GM12878 (cell line): Measurements from ENCODE around the gene GGPS1. TPM values are rescaled to one million over a fixed set of nuclear protein-coding genes. Genes with fewer than 3 reads are reported as not detected.
A peak's percentile ranks its signal among the peaks of the same experiment; 100 is the strongest.

Experiments
- ATF7 ChIP-seq: fragments of 450-650 bp; IDR thresholded peaks from 2 replicates; pipeline ENCODE4 v1.6.1; 2016; ENCODE audit warnings: low read depth, mild to moderate bottlenecking
- BHLHE40 ChIP-seq, 2 experiments: fragments of 450-650 bp in 1 of 2; IDR thresholded peaks; 2 replicates each; pipeline ENCODE4 v1.6.1; 2011 to 2017; ENCODE audit warnings: low read depth in 2 of 2, borderline replicate concordance in 1 of 2, improper control_type of control experiment in 1 of 2, low read length in 1 of 2, mild to moderate bottlenecking in 1 of 2
- BMI1 ChIP-seq: fragments of 450-650 bp; IDR thresholded peaks from 2 replicates; pipeline ENCODE4 v1.6.1; 2016; ENCODE audit warnings: mild to moderate bottlenecking, moderate library complexity, borderline replicate concordance
- FOXK2 ChIP-seq: fragments of 450-650 bp; IDR thresholded peaks from 2 replicates; pipeline ENCODE4 v1.6.1; 2017; ENCODE audit warnings: mild to moderate bottlenecking, moderate library complexity
- HDAC6 ChIP-seq: fragments of 200-600 bp; sonication (generic); IDR thresholded peaks from one replicate; pipeline ENCODE4 v1.8.0; 2017; ENCODE audit warnings: antibody characterized with exemption; ENCODE audit not compliant: unreplicated experiment
- IRF4 ChIP-seq: IDR thresholded peaks from 2 replicates; pipeline ENCODE4 v1.6.1; 2011; ENCODE audit warnings: low read depth, low read length
- KLF5 ChIP-seq: fragments of 450-650 bp; IDR thresholded peaks from 2 replicates; pipeline ENCODE4 v1.6.1; 2014; ENCODE audit warnings: mild to moderate bottlenecking; ENCODE audit not compliant: partially characterized antibody
- NFIC ChIP-seq: IDR thresholded peaks from 2 replicates; pipeline ENCODE4 v1.6.1; 2012; ENCODE audit warnings: low read depth, mild to moderate bottlenecking, inconsistent platforms, low read length, moderate library complexity
- NFXL1 ChIP-seq: fragments of 450-650 bp; IDR thresholded peaks from 2 replicates; pipeline ENCODE4 v1.6.1; 2017; ENCODE audit warnings: antibody characterized with exemption, mild to moderate bottlenecking, borderline replicate concordance
- PAX5 ChIP-seq: IDR thresholded peaks from 2 replicates; pipeline ENCODE4 v1.6.1; 2011; ENCODE audit warnings: low read depth, low read length, borderline replicate concordance
- PAX8 ChIP-seq: fragments of 450-650 bp; IDR thresholded peaks from 2 replicates; pipeline ENCODE4 v1.6.1; 2017; ENCODE audit warnings: mild to moderate bottlenecking, moderate library complexity
- POLR2AphosphoS5 ChIP-seq: IDR thresholded peaks from 2 replicates; pipeline ENCODE4 v1.6.1; 2011; ENCODE audit warnings: mild to moderate bottlenecking, low read length, inconsistent platforms
- POU2F2 ChIP-seq: IDR thresholded peaks from 3 replicates; pipeline ENCODE4 v1.6.1; 2011; ENCODE audit warnings: low read depth, mild to moderate bottlenecking, low read length, borderline replicate concordance
- STAT3 ChIP-seq: IDR thresholded peaks from 2 replicates; pipeline ENCODE4 v1.6.1; 2011; ENCODE audit warnings: low read depth, low read length, improper control_type of control experiment
- ZBED1 ChIP-seq: IDR thresholded peaks from 2 replicates; pipeline ENCODE4 v1.6.1; 2016; ENCODE audit warnings: borderline replicate concordance
- ZNF622 ChIP-seq: fragments of 450-650 bp; IDR thresholded peaks from 2 replicates; pipeline ENCODE4 v1.6.1; 2017; ENCODE audit warnings: mild to moderate bottlenecking, inconsistent platforms
- polyA plus RNA-seq, 11 experiments: library from polyadenylated mRNA; depleted of rRNA in 4 of 11; unstranded in 6 of 11; stranded (reverse) in 5 of 11; fragments of >200 nt; fragmentation: Nextera tagmentation in 4 of 11; fragmentation: Illumina TruSeq in 1 of 11; extraction: Ambion mirVana in 4 of 11; extraction: Trizol in 1 of 11; gene quantifications; 1 replicate in 1 of 11; 2 replicates in 10 of 11; pipeline versions ENCODE4 v1.2.1 to v1.2.3, GENCODE V29; 2011 to 2016; ENCODE audit warnings: inconsistent platforms in 2 of 11, missing spikeins in 2 of 11, low read depth in 1 of 11
- total RNA-seq, 4 experiments: library from RNA; depleted of rRNA in 3 of 4; stranded (reverse); fragments of >200 nt in 3 of 4; fragmentation: Illumina TruSeq in 1 of 4; extraction: Trizol in 1 of 4; gene quantifications; 2 replicates each; pipeline versions ENCODE4 v1.2.1 to v1.2.3, GENCODE V29; 2013 to 2021
- TF ChIP-seq, protein P1 (sequence below): fragments of 450-650 bp; IDR thresholded peaks from 2 replicates; pipeline ENCODE4 v1.6.1; 2017; ENCODE audit warnings: mild to moderate bottlenecking, moderate library complexity
- TF ChIP-seq, protein P2 (sequence below): IDR thresholded peaks from 2 replicates; pipeline ENCODE4 v1.6.1; 2012; ENCODE audit warnings: low read depth, low read length, improper control_type of control experiment
- TF ChIP-seq, protein P3 (sequence below): fragments of 450-650 bp; IDR thresholded peaks from 2 replicates; pipeline ENCODE4 v1.6.1; 2017; ENCODE audit warnings: mild to moderate bottlenecking, low read depth, inconsistent platforms; ENCODE audit not compliant: poor library complexity, severe bottlenecking
- TF ChIP-seq, protein P4 (sequence below): IDR thresholded peaks from 2 replicates; pipeline ENCODE4 v1.6.1; 2011; ENCODE audit warnings: low read depth, mild to moderate bottlenecking, low read length, moderate library complexity, borderline replicate concordance; ENCODE audit errors: extremely low read depth
- TF ChIP-seq, protein P5 (sequence below): fragments of 150-350 bp; IDR thresholded peaks from 2 replicates; pipeline ENCODE4 v1.6.1; 2014; ENCODE audit warnings: mild to moderate bottlenecking, low read depth, low read length

Gene GGPS1
- total and polyA plus RNA-seq, 10 of the 15 experiments (the other 5 are each of a cell fraction or from before 2014, with no cell fraction given), result 15.1 to 36.0 (median 25.3) TPM

DNA sequence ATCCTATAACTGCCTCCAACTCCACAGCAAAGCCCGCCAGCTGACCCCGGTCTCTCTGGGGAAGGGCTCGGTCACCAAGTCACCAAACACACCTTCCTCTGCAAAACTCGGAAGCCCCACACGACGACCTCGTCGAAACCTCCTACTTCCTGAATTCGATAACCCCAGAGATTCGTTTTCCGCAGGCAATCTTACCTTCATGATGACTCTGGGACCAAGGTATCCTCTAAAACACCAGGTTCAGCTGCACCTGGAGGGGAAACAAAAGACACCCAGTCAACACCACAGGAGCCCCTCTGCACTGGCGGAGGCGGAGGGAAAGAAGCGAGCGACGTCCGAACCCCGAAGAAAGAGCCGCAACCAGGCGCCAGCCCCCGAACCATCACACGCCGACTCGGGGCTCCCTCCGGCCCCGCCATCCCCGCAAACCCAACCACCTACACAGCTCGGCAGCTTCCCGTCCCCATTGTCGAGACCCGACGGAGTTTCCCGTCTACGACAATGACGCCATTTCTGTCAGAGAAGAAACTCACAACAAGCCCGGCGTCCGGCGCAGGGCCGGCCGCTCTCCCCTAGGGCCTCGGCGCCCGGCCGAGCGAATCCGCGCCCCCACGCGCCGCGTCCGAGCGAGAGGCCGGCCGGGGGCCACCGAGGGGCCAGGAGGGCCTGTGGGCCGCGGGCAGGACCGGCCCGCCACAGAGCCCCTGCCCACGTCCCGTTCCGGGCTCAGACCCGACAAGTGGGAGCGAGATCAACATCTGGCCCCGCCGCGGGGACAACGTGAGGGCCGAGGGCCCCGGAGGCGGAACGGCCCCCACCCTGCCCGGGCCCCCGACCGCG is 1.4 kb upstream of the GGPS1 start (continued):
- TF ChIP-seq, protein P1, sequence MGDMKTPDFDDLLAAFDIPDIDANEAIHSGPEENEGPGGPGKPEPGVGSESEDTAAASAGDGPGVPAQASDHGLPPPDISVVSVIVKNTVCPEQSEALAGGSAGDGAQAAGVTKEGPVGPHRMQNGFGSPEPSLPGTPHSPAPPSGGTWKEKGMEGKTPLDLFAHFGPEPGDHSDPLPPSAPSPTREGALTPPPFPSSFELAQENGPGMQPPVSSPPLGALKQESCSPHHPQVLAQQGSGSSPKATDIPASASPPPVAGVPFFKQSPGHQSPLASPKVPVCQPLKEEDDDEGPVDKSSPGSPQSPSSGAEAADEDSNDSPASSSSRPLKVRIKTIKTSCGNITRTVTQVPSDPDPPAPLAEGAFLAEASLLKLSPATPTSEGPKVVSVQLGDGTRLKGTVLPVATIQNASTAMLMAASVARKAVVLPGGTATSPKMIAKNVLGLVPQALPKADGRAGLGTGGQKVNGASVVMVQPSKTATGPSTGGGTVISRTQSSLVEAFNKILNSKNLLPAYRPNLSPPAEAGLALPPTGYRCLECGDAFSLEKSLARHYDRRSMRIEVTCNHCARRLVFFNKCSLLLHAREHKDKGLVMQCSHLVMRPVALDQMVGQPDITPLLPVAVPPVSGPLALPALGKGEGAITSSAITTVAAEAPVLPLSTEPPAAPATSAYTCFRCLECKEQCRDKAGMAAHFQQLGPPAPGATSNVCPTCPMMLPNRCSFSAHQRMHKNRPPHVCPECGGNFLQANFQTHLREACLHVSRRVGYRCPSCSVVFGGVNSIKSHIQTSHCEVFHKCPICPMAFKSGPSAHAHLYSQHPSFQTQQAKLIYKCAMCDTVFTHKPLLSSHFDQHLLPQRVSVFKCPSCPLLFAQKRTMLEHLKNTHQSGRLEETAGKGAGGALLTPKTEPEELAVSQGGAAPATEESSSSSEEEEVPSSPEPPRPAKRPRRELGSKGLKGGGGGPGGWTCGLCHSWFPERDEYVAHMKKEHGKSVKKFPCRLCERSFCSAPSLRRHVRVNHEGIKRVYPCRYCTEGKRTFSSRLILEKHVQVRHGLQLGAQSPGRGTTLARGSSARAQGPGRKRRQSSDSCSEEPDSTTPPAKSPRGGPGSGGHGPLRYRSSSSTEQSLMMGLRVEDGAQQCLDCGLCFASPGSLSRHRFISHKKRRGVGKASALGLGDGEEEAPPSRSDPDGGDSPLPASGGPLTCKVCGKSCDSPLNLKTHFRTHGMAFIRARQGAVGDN, result 0 out of 2 replicates have a peak, but pooled peaks have one; percentile 30
- TF ChIP-seq, protein P2, sequence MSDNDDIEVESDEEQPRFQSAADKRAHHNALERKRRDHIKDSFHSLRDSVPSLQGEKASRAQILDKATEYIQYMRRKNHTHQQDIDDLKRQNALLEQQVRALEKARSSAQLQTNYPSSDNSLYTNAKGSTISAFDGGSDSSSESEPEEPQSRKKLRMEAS, result no peak
- TF ChIP-seq POLR2AphosphoS5 (peak; percentile 40; the same call in 1 of the 2 replicates), ZNF622 (no peak), BMI1 (no peak), HDAC6 (no peak), ZBED1 (no peak), PAX8 (no peak), NFIC (no peak), BHLHE40 (IDR thresholded peaks at IDR 0.05; ENCODE audit: borderline replicate concordance in 1 of 2, low read depth in 2 of 2, low read length in 1 of 2) (peak in 1 of 2 experiments; percentile 32; a peak in 1 of 4 replicates), IRF4 (0 out of 2 replicates have a peak, but pooled peaks have one; percentile 15), STAT3 (no peak), KLF5 (no peak), ATF7 (peak; percentile 41), PAX5 (0 out of 2 replicates have a peak, but pooled peaks have one; percentile 14), POU2F2 (peak; percentile 52; the same call in 1 of the 3 replicates), NFXL1 (no peak), FOXK2 (no peak)
- TF ChIP-seq, protein P3, sequence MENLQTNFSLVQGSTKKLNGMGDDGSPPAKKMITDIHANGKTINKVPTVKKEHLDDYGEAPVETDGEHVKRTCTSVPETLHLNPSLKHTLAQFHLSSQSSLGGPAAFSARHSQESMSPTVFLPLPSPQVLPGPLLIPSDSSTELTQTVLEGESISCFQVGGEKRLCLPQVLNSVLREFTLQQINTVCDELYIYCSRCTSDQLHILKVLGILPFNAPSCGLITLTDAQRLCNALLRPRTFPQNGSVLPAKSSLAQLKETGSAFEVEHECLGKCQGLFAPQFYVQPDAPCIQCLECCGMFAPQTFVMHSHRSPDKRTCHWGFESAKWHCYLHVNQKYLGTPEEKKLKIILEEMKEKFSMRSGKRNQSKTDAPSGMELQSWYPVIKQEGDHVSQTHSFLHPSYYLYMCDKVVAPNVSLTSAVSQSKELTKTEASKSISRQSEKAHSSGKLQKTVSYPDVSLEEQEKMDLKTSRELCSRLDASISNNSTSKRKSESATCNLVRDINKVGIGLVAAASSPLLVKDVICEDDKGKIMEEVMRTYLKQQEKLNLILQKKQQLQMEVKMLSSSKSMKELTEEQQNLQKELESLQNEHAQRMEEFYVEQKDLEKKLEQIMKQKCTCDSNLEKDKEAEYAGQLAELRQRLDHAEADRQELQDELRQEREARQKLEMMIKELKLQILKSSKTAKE, result no peak
- TF ChIP-seq, protein P4, sequence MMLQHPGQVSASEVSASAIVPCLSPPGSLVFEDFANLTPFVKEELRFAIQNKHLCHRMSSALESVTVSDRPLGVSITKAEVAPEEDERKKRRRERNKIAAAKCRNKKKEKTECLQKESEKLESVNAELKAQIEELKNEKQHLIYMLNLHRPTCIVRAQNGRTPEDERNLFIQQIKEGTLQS, result no peak
- TF ChIP-seq, protein P5, sequence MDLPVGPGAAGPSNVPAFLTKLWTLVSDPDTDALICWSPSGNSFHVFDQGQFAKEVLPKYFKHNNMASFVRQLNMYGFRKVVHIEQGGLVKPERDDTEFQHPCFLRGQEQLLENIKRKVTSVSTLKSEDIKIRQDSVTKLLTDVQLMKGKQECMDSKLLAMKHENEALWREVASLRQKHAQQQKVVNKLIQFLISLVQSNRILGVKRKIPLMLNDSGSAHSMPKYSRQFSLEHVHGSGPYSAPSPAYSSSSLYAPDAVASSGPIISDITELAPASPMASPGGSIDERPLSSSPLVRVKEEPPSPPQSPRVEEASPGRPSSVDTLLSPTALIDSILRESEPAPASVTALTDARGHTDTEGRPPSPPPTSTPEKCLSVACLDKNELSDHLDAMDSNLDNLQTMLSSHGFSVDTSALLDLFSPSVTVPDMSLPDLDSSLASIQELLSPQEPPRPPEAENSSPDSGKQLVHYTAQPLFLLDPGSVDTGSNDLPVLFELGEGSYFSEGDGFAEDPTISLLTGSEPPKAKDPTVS, result no peak
